Trophoblast cell (in vitro differentiated cells and primary cell): Measurements from ENCODE around the gene OPCML.

Experiments used
- DNase-seq, 2 donors: peaks; one replicate each; pipeline ENCODE4 v3.0.0-alpha.2; 2016
- H2AFZ ChIP-seq: 2 replicates; pipeline ENCODE4 v1.6.1; 2013; ENCODE audit warnings: low read length, moderate library complexity, mild to moderate bottlenecking; ENCODE audit not compliant: insufficient read depth, poor library complexity
- H2AK5ac ChIP-seq: 2 replicates; pipeline ENCODE4 v1.6.1; 2013; ENCODE audit warnings: mild to moderate bottlenecking, low read length
- H2BK120ac ChIP-seq: 2 replicates; pipeline ENCODE4 v1.6.1; 2013; ENCODE audit warnings: low read length, mild to moderate bottlenecking, moderate library complexity; ENCODE audit not compliant: insufficient read depth, poor library complexity
- H2BK12ac ChIP-seq: 2 replicates; pipeline ENCODE4 v1.6.1; 2013; ENCODE audit warnings: mild to moderate bottlenecking, low read length, moderate library complexity
- H2BK5ac ChIP-seq: 2 replicates; pipeline ENCODE4 v1.6.1; 2013; ENCODE audit warnings: low read length, low read depth, moderate library complexity, mild to moderate bottlenecking; ENCODE audit not compliant: poor library complexity
- H3K14ac ChIP-seq: 2 replicates; pipeline ENCODE4 v1.6.1; 2013; ENCODE audit warnings: mild to moderate bottlenecking, low read length
- H3K18ac ChIP-seq: 2 replicates; pipeline ENCODE4 v1.6.1; 2013; ENCODE audit warnings: mild to moderate bottlenecking, low read length
- H3K23ac ChIP-seq: 2 replicates; pipeline ENCODE4 v1.6.1; 2013; ENCODE audit warnings: low read length
- H3K27ac ChIP-seq: 2 replicates; pipeline ENCODE4 v1.5.1; 2013; ENCODE audit warnings: low read depth, mild to moderate bottlenecking, inconsistent platforms, low read length, moderate library complexity
- H3K27me3 ChIP-seq: 2 replicates; pipeline ENCODE4 v1.6.1; 2013; ENCODE audit warnings: inconsistent platforms, mild to moderate bottlenecking, low read length, moderate library complexity; ENCODE audit not compliant: insufficient read depth
- H3K36me3 ChIP-seq, 2 experiments: 1 replicate in 1 of 2; 2 replicates in 1 of 2; pipeline ENCODE4 v1.6.1; 2013; ENCODE audit warnings: low read length in 2 of 2, mild to moderate bottlenecking in 2 of 2, moderate library complexity in 1 of 2; ENCODE audit not compliant: insufficient read depth in 2 of 2, control insufficient read depth in 1 of 2
- H3K4ac ChIP-seq: 2 replicates; pipeline ENCODE4 v1.6.1; 2013; ENCODE audit warnings: low read depth, mild to moderate bottlenecking, low read length, moderate library complexity
- H3K4me1 ChIP-seq, 2 experiments: 1 replicate in 1 of 2; 2 replicates in 1 of 2; pipeline ENCODE4 v1.6.1; 2013; ENCODE audit warnings: low read length in 2 of 2, mild to moderate bottlenecking in 2 of 2, moderate library complexity in 1 of 2; ENCODE audit not compliant: insufficient read depth in 2 of 2, control insufficient read depth in 1 of 2
- H3K4me2 ChIP-seq: 2 replicates; pipeline ENCODE4 v1.6.1; 2013; ENCODE audit warnings: inconsistent platforms, mild to moderate bottlenecking, low read length, moderate library complexity
- H3K4me3 ChIP-seq: 2 replicates; pipeline ENCODE4 v1.5.1; 2013; ENCODE audit warnings: mild to moderate bottlenecking, low read depth, low read length, inconsistent platforms
- H3K79me1 ChIP-seq: one replicate; pipeline ENCODE4 v1.6.1; 2013; ENCODE audit warnings: low read length
- H3K79me2 ChIP-seq: 2 replicates; pipeline ENCODE4 v1.6.1; 2013; ENCODE audit warnings: low read length, mild to moderate bottlenecking; ENCODE audit not compliant: control insufficient read depth, insufficient read depth, poor library complexity
- H3K9ac ChIP-seq: 2 replicates; pipeline ENCODE4 v1.6.1; 2013; ENCODE audit warnings: mild to moderate bottlenecking, low read length
- H3K9me3 ChIP-seq: 2 replicates; pipeline ENCODE4 v1.6.1; 2013; ENCODE audit warnings: low read depth, mild to moderate bottlenecking, control low read depth, inconsistent platforms, low read length; ENCODE audit not compliant: insufficient read depth
- H4K12ac ChIP-seq: 2 replicates; pipeline ENCODE4 v1.6.1; 2013; ENCODE audit warnings: low read depth, mild to moderate bottlenecking, low read length, moderate library complexity
- H4K8ac ChIP-seq: 2 replicates; pipeline ENCODE4 v1.6.1; 2013; ENCODE audit warnings: low read depth, mild to moderate bottlenecking, low read length, moderate library complexity
- H4K91ac ChIP-seq: one replicate; pipeline ENCODE4 v1.6.1; 2013; ENCODE audit warnings: low read depth, mild to moderate bottlenecking, low read length, moderate library complexity
- WGBS: extraction: QIAGEN DNeasy Blood & Tissue Kit; methylation state at CpG from one replicate; pipeline ENCODE4 v1.1.7; 2013; ENCODE audit warnings: missing lambda C conversion rate; ENCODE audit not compliant: insufficient read length, insufficient coverage; ENCODE audit errors: extremely low coverage; 5-methylcytosine and 5-hydroxymethylcytosine counted together

OPCML gene

DNA sequence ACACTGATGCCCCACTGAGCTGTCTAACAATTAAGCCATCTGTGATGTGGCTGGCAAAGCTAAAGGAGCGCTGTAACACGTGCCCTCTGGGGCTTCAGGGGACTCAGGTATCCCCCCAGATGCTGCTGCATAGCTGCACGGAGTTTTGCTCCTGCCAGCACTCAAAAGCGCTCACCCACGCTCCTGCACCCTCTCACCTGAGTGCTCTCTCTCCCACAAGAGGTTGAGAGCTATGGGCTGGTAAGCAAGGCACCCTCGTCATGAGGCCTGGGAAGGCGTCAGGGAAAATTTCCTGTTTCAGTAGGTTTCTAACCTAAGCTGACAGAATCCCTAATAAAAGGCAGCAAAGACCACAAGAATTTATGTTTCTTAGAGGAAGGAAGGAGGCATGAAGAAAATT, 850.3 kb downstream of the OPCML start:
- no peak overlapping the region for H4K91ac ChIP-seq
- no CpG with 5 or more reads among the region's 7 CpGs for WGBS

DNA sequence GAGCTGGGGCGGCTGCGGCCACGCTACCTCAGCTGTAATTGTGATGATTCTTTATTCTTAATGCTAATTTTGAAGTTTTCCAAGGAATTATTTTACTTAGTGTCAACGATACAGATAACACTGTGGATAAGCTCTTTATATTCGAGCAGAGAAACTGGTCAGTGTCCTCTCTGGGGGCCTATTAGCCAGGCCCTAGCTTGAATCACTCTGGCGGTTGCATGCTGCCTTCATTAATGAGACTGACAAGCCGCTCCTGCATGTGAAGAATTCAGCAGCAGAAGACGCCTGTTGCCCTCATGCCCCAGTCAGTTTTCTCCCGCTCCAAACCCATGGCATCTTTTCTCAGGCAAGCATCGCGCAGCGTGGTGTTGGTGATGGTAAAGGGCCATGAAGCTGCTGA, 851.7 kb downstream of the OPCML start:
- Histone ChIP-seq H3K9ac (no peak overlapping the region), H2AFZ (no peak overlapping the region), H3K4ac (no peak overlapping the region), H3K4me2 (no peak overlapping the region), H3K27me3 (no peaks in the 10 kb centered on the region), H3K23ac (no peak overlapping the region), H3K27ac (no peak overlapping the region), H3K18ac (no peak overlapping the region), H3K79me2 (no peaks in the 10 kb centered on the region), H4K8ac (no peak overlapping the region), H3K4me3 (no peak overlapping the region), H2BK5ac (no peak overlapping the region), H2BK12ac (no peak overlapping the region), H4K12ac (no peak overlapping the region), H4K91ac (no peak overlapping the region), H3K14ac (no peak overlapping the region), H3K36me3 (no peaks in the 10 kb centered on the region), H2AK5ac (no peak overlapping the region), H3K9me3 (peaks cover 2% of the 10 kb centered on the region), H3K79me1 (no peaks in the 10 kb centered on the region), H3K4me1 (no peaks in the 10 kb centered on the region), H2BK120ac (no peak overlapping the region)
- WGBS, result no CpG with 5 or more reads among the region's 12 CpGs
- DNase-seq, result no peak

More for the DNA sequence above, 850.3 kb downstream of the OPCML start:
- no peak overlapping the region for H2BK120ac ChIP-seq
- no peak overlapping the region for H2AFZ ChIP-seq
- no peaks in the 10 kb centered on the region for H3K79me2 ChIP-seq
- H2BK5ac ChIP-seq, result no peak overlapping the region
- peaks cover 2% of the 10 kb centered on the region for H3K9me3 ChIP-seq
- H3K14ac ChIP-seq, result no peak overlapping the region
- H3K23ac ChIP-seq, result no peak overlapping the region
- no peaks in the 10 kb centered on the region for H3K27me3 ChIP-seq
- no peak overlapping the region for H2BK12ac ChIP-seq
- H4K8ac ChIP-seq, result no peak overlapping the region
- no peak overlapping the region for H3K18ac ChIP-seq
- no peak overlapping the region for H3K4me3 ChIP-seq
- H3K4ac ChIP-seq, result no peak overlapping the region
- H2AK5ac ChIP-seq, result no peak overlapping the region
- no peaks in the 10 kb centered on the region for H3K4me1 ChIP-seq
- H4K12ac ChIP-seq, result no peak overlapping the region
- no peak for DNase-seq
- no peaks in the 10 kb centered on the region for H3K36me3 ChIP-seq
- H3K9ac ChIP-seq, result no peak overlapping the region
- no peak overlapping the region for H3K27ac ChIP-seq
- H3K79me1 ChIP-seq, result no peaks in the 10 kb centered on the region
- H3K4me2 ChIP-seq, result no peak overlapping the region

GRCh38 chr11:132674151-132674550, 858.1 kb downstream of the OPCML start:
- H3K4me2 ChIP-seq, result no peak overlapping the region
- no peak overlapping the region for H3K23ac ChIP-seq
- no peaks in the 10 kb centered on the region for H3K79me1 ChIP-seq
- H2AK5ac ChIP-seq, result no peak overlapping the region
- no peak overlapping the region for H4K91ac ChIP-seq
- H3K14ac ChIP-seq, result no peak overlapping the region
- H3K9me3 ChIP-seq, result no peaks in the 10 kb centered on the region
- no peak for DNase-seq
- no peak overlapping the region for H2BK12ac ChIP-seq
- no peak overlapping the region for H3K9ac ChIP-seq
- H4K8ac ChIP-seq, result no peak overlapping the region
- no peaks in the 10 kb centered on the region for H3K4me1 ChIP-seq
- no peaks in the 10 kb centered on the region for H3K79me2 ChIP-seq
- H2AFZ ChIP-seq, result no peak overlapping the region
- no peak overlapping the region for H3K18ac ChIP-seq
- H4K12ac ChIP-seq, result no peak overlapping the region
- no peaks in the 10 kb centered on the region for H3K27me3 ChIP-seq
- no peak overlapping the region for H3K27ac ChIP-seq
- no peak overlapping the region for H2BK120ac ChIP-seq
- H3K4me3 ChIP-seq, result no peak overlapping the region
- no peak overlapping the region for H2BK5ac ChIP-seq
- no peak overlapping the region for H3K4ac ChIP-seq
- no CpG with 5 or more reads among the region's 4 CpGs for WGBS
- no peaks in the 10 kb centered on the region for H3K36me3 ChIP-seq

GRCh38 chr11:132671851-132672370, 860.4 kb downstream of the OPCML start:
- Histone ChIP-seq H2BK120ac (no peak overlapping the region), H3K4me1 (no peaks in the 10 kb centered on the region), H2BK5ac (no peak overlapping the region), H3K9me3 (no peaks in the 10 kb centered on the region), H3K36me3 (no peaks in the 10 kb centered on the region), H3K4me3 (no peak overlapping the region), H3K4me2 (no peak overlapping the region), H3K14ac (no peak overlapping the region), H3K27ac (no peak overlapping the region), H3K18ac (no peak overlapping the region), H4K12ac (no peak overlapping the region), H2BK12ac (no peak overlapping the region), H3K23ac (no peak overlapping the region), H2AK5ac (no peak overlapping the region), H3K79me2 (no peaks in the 10 kb centered on the region), H3K79me1 (no peaks in the 10 kb centered on the region), H3K27me3 (no peaks in the 10 kb centered on the region), H3K9ac (no peak overlapping the region), H4K91ac (no peak overlapping the region), H4K8ac (no peak overlapping the region), H3K4ac (no peak overlapping the region), H2AFZ (no peak overlapping the region)
- DNase-seq, result no peak
- no CpG with 5 or more reads among the region's 3 CpGs for WGBS
